Head of caudate nucleus (tissue), 42 donors: ENCODE measurements around the gene TCEAL1.
"Not testable (repeated sequence)": the region's sequence is repeated elsewhere in the genome, so short reads cannot be mapped to it uniquely, and the experiment has no call there.

ENCODE experiments used
- DNase-seq, 42 donors: peaks; one replicate each; pipeline versions ENCODE4 v3.0.0 to v3.0.0-alpha.2; 2020 to 2021; ENCODE audit warnings: mixed read lengths in 7 of 42
- intact Hi-C: fragments of 100-400 bp; cut with DNase I; formaldehyde crosslinking; loops from one replicate; pipeline ENCODE4 v1.15.0; 2022

Gene TCEAL1

GRCh38 chrX:103628386-103629317, at the start of gene TCEAL1:
TCEAL1 (plus strand) TSS chrX:103628975; CDS start chrX:103629917, 942 bp downstream.
- intact Hi-C loops, result no loop called here
- peak; percentile 45 to 87 (median 72) for DNase-seq

DNA sequence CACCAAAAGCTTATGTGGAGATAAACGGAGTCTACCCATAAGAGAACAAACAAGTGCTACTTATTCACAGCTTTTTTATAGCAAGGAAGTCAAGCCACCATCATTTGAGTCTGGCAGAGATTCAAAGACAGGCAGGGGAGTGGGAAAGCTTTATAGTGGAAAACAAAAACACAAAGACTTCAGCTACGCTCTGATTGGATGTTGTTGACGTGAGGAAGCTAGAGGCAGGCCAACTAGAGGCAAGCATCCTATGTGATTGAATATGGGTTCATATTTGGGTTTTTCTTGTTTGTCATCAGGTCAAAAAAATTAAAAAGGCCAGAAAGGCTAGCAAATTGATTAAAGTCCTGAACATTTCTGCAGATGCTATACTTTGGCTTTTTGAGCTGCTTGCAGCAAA, 44.2 kb upstream of the TCEAL1 start:
- intact Hi-C loops, result no loop called here
- DNase-seq, result peak in 1 of 42 donors; percentile 36

GRCh38 chrX:103585411-103586313, 43.1 kb upstream of the TCEAL1 start, which contains the start of gene TCEAL4:
TCEAL4 (plus strand) TSS chrX:103585515; CDS start chrX:103586676, 1,161 bp downstream.
- peak; percentile 44 to 88 (median 74) for DNase-seq
- intact Hi-C loops, result no loop called here

DNA sequence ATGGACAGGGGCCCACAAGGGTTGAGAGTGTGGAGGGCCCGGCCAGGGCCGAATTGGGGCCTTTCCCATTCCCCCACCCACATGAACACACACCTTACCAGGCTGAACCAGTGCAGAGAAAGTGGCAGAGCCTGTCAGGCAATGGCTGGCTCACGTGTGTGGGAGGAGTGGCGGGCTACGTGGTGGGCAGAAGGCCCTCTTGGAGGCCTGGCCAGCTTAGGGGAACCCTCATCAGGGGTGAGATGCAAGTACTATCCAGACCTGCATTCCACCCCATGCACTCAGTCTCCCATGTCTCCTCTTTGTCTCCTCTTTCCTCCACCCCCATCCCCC, 42.5 kb upstream of the TCEAL1 start:
- intact Hi-C loops, result no loop called here
- DNase-seq, result peak in 33 of 42 donors; percentile 2 to 52 (median 22)

DNA sequence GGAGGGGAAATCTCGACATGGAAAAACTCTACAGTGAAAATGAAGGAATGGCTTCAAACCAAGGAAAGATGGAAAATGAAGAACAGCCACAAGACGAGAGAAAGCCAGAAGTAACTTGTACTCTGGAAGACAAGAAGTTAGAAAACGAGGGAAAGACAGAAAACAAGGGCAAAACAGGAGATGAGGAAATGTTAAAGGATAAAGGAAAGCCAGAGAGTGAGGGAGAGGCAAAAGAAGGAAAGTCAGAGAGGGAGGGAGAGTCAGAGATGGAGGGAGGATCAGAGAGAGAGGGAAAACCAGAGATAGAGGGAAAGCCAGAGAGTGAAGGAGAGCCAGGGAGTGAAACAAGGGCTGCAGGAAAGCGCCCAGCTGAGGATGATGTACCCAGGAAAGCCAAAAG, 42.1 kb upstream of the TCEAL1 start:
- intact Hi-C loops, result no loop called here
- no peak for DNase-seq

GRCh38 chrX:103592295-103592694, 36.5 kb upstream of the TCEAL1 start:
- intact Hi-C loops, result not testable (repeated sequence)

GRCh38 chrX:103595202-103595601, 33.6 kb upstream of the TCEAL1 start:
- DNase-seq, intact Hi-C loops: not testable (repeated sequence)

More at GRCh38 chrX:103592295-103592694, 36.5 kb upstream of the TCEAL1 start:
- DNase-seq, result not testable (repeated sequence)

DNA sequence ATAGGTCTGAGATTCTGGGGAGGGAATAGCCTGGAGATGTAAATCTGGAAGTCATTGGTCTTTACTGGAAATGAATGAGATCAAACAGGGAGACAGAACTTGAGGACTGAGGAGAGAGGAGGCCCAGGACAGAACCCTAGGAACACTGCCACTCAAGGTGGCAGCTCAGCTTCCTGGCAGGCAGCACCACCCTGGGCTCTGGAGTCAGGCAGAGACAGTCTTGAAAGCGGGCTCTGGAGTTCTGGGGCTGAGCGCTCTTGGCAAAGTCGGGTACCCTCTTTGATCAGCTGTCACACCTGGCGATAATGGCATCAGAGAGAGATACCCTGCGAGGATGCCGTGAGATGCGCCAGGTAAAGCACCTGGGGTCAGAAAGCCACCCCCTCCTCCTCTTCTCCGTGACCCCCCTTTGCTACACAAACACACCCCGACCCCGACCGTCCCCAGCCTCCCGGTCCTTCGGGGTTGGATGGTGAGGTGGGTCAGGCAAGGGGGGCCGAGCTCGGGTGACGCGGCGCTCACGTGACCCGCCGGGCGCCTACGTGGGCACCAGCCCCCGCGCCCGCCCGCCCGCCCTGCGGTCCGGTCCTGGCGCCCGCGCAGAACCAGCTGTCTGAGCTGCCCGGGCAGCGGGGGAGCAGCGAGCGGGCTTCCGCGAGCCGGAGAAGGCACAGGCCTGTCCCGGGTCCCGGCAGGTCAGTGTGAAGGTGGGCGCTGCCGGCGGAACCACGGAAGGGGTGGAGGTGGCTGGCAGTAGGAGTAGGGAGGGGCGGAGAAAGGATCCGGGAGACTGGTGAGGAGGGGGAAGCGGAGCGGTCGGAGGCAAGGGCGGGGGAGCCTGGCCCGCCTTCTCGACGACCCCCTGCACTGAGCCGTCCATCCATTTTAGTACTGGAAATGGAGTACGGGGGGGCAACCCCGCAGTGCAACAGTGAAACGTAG, 21.1 kb upstream of the TCEAL1 start, which contains the start of gene TCEAL3:
TSS of gene TCEAL3 (plus strand) at position 600 of the 942 bp plus-strand sequence. CDS start 1,102 bp downstream, outside the sequence.
- intact Hi-C loops, result no loop called here
- peak; percentile 44 to 82 (median 68) for DNase-seq

- intact Hi-C loops, result no loop called here
- DNase-seq, result peak in 21 of 42 donors; percentile 2 to 48 (median 30)
These were observed 20.3 kb upstream of the TCEAL1 start for GRCh38 chrX:103608306-103608963.

DNA sequence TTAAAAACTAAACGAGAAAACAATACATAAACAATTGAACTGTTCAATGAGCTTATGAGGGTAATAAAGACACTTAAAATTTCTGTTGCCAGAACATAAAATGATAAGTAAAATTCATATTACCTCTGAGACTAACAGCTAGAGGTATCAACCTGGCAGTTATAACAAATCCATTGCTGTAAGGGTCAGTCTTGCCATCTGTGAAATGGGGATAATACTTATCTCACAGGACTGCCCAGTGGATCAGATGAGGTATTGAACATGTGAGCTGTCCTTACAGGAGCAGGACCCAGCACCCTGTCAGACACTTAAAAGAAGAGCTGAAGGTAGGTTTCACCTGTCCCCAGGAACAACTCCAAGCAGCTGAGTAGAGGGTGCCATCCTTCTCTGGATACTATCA, 18.5 kb upstream of the TCEAL1 start:
- intact Hi-C loops, result no loop called here
- no peak for DNase-seq

DNA sequence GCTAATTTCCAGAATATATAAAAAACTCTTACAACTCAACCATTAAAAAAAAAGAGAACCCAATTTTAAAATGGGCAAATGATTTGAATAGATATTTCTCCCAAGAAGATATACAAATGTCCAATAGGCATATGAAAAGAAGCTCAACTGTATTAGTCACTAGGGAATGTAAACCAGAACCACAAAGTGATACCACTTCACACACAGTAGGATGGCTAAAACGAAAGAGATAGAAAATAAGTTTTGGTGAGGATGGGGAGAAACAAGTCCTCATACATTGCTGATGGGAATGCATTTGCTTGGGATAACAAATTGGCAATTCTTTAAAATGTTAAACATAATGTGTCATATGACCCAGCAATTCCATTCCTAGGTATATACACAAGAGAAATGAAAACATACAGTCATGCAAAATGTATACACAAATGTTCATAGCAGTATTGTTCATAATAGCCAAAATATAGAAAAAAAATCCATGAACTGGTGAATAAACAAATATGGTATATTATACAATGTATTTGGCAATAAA, 15.3 kb upstream of the TCEAL1 start:
- DNase-seq, result no peak
- intact Hi-C loops, result no loop called here

DNA sequence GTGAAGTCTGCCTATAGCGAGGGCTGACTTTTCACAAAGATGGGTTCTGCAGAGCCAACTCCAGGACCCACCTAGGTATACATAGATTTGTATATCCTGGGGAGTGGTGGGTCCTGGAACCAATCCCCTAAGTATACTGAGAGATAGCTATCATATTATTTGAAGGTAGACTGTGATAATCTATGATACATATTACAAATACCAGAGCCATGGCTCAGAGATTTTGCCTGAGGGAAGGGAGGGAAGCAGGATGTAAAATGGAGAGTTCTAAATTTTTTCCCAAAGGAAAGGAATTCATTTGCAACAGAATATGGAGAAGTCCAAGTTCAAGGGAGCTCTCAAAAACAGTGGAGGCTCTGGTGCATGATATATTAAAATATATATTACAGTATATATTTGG, 13.8 kb upstream of the TCEAL1 start:
- intact Hi-C loops, result no loop called here
- no peak for DNase-seq

DNA sequence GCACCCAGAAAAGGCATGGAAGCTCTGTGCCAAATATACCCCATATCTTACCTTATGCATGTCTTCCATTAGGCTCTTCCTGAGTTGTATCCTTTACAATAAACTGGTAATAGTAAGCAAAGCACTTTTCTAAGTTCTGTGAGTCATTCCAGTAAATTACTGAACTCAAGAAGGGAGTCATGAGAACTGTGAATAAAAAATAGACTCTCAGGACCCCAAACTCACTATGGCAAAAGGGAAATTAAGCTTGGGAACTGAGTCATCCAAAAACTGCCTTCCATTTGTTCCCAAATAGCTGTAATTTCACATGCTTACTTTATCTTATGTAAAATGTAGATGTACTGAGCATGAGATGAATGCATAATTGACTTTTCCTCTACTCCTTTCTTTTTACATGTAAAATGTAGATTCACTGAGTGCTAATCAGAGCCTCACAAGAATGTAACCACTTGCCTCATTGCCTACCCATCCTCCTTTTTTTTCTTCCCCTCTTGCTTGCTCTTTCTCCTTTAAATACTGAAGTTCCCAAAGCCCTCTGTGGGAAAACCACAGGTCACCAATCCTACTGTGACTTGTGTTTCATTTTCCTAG, 12.9 kb upstream of the TCEAL1 start:
- DNase-seq, result no peak
- intact Hi-C loops, result no loop called here

DNA sequence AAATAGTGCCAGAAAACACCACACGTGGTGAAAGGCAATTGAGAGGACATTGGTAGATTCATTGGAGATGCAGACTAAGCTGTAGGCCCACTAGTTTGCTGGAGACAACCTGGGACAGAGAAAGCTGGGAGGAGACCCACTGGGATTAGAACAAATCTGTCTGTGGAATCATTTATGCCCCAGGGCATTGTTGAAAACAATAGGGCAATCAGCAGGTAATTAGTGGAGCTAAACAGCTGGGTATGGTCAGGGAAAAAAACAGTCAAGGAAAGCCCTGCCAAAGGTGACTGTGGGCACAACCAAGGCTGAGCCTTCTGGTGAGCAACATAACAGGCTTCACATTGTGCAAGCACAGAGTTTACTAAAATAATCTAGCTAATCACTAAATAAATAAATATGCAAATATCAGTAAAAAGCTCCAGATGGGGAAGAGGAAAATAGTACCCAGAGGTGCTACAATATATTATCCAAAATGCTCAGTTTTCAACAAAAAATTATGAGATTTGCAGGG, 12.0 kb upstream of the TCEAL1 start:
- intact Hi-C loops, result no loop called here

DNA sequence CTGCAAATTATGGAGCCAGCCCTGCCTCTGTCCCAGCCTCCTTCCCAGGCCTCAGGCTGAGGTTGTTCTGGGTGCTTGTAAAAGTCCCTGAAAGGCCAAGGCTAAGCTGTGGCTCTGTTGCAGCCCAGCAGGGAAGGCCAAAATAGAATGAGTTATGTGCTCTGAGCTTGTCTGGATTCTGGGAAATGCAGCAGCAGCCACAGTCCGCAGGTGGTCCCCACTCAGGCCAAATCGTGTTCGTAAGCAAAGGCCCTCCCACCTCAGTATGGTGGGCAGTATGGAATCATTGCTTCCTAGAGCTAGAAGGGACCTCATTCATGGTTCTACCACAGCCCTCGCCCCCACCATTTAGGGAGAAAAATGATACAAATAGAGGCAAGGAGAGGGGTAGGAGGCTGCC, 4.7 kb upstream of the TCEAL1 start:
- no peak for DNase-seq
- intact Hi-C loops, result no loop called here

More for the DNA sequence above, 12.0 kb upstream of the TCEAL1 start:
- DNase-seq, result no peak

DNA sequence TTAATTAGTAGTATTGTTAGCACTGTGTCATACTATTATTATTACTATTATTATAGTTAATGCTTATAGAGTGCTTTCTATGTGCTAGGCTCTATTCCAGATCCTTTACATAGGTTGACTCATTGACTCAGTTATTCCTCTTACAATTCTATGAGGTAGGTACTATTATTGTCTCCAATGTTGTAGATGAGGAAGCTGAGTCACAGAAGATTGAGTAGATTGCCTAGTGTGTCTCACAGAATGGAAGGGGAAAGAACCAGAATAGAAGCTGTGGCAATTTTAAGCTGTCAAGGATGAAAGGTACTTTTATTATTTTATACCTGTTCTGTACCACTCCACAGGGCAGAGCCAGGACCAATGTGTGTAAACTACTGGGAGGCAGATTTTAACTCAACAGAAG, 1.9 kb upstream of the TCEAL1 start:
- intact Hi-C loops, result no loop called here
- DNase-seq, result no peak
